HepG2 (cell line): ENCODE results near the gene PLPPR2. TPM values are rescaled to one million over a fixed set of nuclear protein-coding genes. Genes with fewer than 3 reads are reported as not detected.

Experiments
- ARID2 ChIP-seq: sonication (generic); formaldehyde crosslinking; IDR thresholded peaks from 2 replicates; pipeline ENCODE4 v1.8.1; 2022; ENCODE audit warnings: mild to moderate bottlenecking, missing genetic modification reagents, borderline replicate concordance
- ATAD3A ChIP-seq: sonication (generic); formaldehyde crosslinking; IDR thresholded peaks from 2 replicates; pipeline ENCODE4 v1.4.0; 2020; ENCODE audit warnings: missing genetic modification reagents
- GABPB1 ChIP-seq: IDR thresholded peaks from 2 replicates; pipeline ENCODE4 v1.6.1; 2016; ENCODE audit warnings: mild to moderate bottlenecking, missing genetic modification reagents, moderate library complexity, missing compliant biosample characterization
- GPBP1L1 ChIP-seq: sonication (generic); formaldehyde crosslinking; IDR thresholded peaks from 2 replicates; pipeline ENCODE4 v1.5.0; 2020; ENCODE audit warnings: mild to moderate bottlenecking, missing genetic modification reagents
- MAF1 ChIP-seq: sonication (generic); formaldehyde crosslinking; IDR thresholded peaks from 2 replicates; pipeline ENCODE4 v1.5.0; 2020; ENCODE audit warnings: missing genetic modification reagents, borderline replicate concordance
- NFIB ChIP-seq: sonication (generic); formaldehyde crosslinking; IDR thresholded peaks from 2 replicates; pipeline ENCODE4 v1.9.0; 2021; ENCODE audit warnings: missing genetic modification reagents, mild to moderate bottlenecking, borderline replicate concordance
- REL ChIP-seq: sonication (generic); formaldehyde crosslinking; conservative IDR thresholded peaks from 2 replicates; pipeline ENCODE4 v1.8.0; 2022; ENCODE audit warnings: mild to moderate bottlenecking, missing genetic modification reagents, moderate library complexity
- REST ChIP-seq, 2 experiments: IDR thresholded peaks; 2 replicates each; pipeline ENCODE4 v1.6.1; 2011 to 2012; ENCODE audit warnings: low read length in 2 of 2, borderline replicate concordance in 1 of 2, low read depth in 1 of 2, mild to moderate bottlenecking in 1 of 2, moderate library complexity in 1 of 2
- SP1 ChIP-seq, 2 experiments: fragments of 450-650 bp in 1 of 2; sonication (generic) in 1 of 2; formaldehyde crosslinking in 1 of 2; IDR thresholded peaks; 2 replicates each; pipeline versions ENCODE4 v1.4.0 to v1.6.1; 2016 to 2020; ENCODE audit warnings: missing genetic modification reagents in 1 of 2
- TCF7 ChIP-seq: sonication (generic); IDR thresholded peaks from 2 replicates; pipeline ENCODE4 v1.6.1; 2016; ENCODE audit warnings: antibody characterized with exemption, low read depth
- THYN1 ChIP-seq: sonication (generic); formaldehyde crosslinking; IDR thresholded peaks from 2 replicates; pipeline ENCODE4 v1.8.1; 2023; ENCODE audit warnings: low read depth, mild to moderate bottlenecking, moderate library complexity, missing genetic modification reagents, borderline replicate concordance
- ZFP37 ChIP-seq: sonication (generic); formaldehyde crosslinking; IDR thresholded peaks from 2 replicates; pipeline ENCODE4 v1.4.0; 2020; ENCODE audit warnings: missing genetic modification reagents, borderline replicate concordance
- ZNF17 ChIP-seq: sonication (generic); formaldehyde crosslinking; IDR thresholded peaks from 2 replicates; pipeline ENCODE4 v1.5.0; 2020; ENCODE audit warnings: mild to moderate bottlenecking, missing genetic modification reagents
- ZNF354B ChIP-seq: sonication (generic); formaldehyde crosslinking; IDR thresholded peaks from 2 replicates; pipeline ENCODE4 v1.8.0; 2022; ENCODE audit warnings: mild to moderate bottlenecking, missing genetic modification reagents
- ZNF484 ChIP-seq: sonication (generic); formaldehyde crosslinking; IDR thresholded peaks from 2 replicates; pipeline ENCODE4 v1.5.1; 2020; ENCODE audit warnings: mild to moderate bottlenecking, low read depth, missing genetic modification reagents, borderline replicate concordance
- ZNF782 ChIP-seq: sonication (generic); formaldehyde crosslinking; IDR thresholded peaks from 2 replicates; pipeline ENCODE4 v1.4.0; 2020; ENCODE audit warnings: missing genetic modification reagents, mild to moderate bottlenecking, borderline replicate concordance
- polyA plus RNA-seq, 8 experiments: library from polyadenylated mRNA; depleted of rRNA in 3 of 8; stranded (reverse) in 7 of 8; unstranded in 1 of 8; fragments of >200 nt; fragmentation: Illumina TruSeq in 4 of 8; extraction: Trizol in 4 of 8; gene quantifications; 2 replicates each; pipeline versions ENCODE4 v1.2.1 to v1.2.3, GENCODE V29; 2011 to 2016; ENCODE audit warnings: low read depth in 4 of 8, missing spikeins in 1 of 8, mixed read lengths in 1 of 8; ENCODE audit not compliant: insufficient read depth in 1 of 8
- total RNA-seq, 5 experiments: library from RNA; depleted of rRNA; stranded (reverse); fragments of >200 nt; fragmentation: Illumina TruSeq; extraction: Trizol; gene quantifications; 2 replicates each; pipeline ENCODE4 v1.2.3, GENCODE V29; 2016; ENCODE audit warnings: low read depth in 1 of 5
- TF ChIP-seq, protein P1 (sequence below): sonication (generic); formaldehyde crosslinking; conservative IDR thresholded peaks from 2 replicates; pipeline ENCODE4 v1.8.1; 2023; ENCODE audit warnings: missing genetic modification reagents
- TF ChIP-seq, protein P2 (sequence below): sonication (generic); formaldehyde crosslinking; IDR thresholded peaks from 2 replicates; pipeline ENCODE4 v1.8.1; 2023; ENCODE audit warnings: mild to moderate bottlenecking, inconsistent platforms, moderate library complexity, missing genetic modification reagents, borderline replicate concordance
- TF ChIP-seq, protein P3 (sequence below): sonication (generic); formaldehyde crosslinking; IDR thresholded peaks from 2 replicates; pipeline ENCODE4 v1.4.0; 2020; ENCODE audit warnings: missing genetic modification reagents

Gene PLPPR2
- total and polyA plus RNA-seq, 2 of the 13 experiments (the other 11 are each of a cell fraction or from before 2014, with no cell fraction given) = 1.5 to 2.1 TPM

DNA sequence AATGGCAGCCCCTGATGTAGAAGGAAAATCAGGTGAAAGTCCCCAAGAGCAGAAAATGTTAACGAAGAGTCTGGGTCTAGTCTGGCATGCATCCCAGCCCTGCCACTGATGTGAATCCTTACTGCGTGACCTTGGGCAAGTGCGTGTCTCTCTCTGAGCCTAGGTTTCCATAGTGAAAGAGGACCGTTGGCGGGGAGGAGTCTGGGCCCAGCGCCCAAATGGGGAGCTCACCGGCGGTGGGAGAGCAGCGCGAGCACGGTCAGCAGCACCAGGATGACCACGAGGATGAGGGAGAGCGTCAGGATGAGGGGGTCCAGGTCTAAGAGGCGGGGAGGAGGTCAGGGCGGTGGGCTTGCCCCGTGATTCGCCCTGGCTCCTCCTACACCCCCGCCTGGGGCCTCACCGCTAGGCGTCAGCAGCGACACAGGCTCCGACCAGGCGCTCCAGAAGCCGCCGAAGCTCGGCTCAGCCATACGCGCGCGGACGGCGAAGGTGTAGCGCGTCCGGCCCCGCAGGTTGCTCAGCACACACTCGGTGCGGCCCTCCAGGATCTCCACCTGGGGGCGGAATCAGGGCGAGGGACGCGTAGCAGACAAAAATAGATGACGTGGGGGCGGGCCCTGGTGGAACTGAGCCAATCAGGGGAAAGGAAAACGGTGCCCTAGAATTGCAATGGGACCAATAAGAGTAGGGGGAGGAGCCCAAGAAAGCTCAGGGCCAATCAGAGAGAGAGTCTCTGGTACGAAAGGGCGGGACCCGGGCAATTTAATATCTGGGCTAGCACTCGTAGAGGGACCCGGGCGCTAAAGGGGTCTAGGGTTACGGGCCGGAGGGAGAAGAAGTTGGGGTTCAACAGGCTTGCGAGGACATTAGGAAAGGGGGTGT is 25.7 kb downstream of the PLPPR2 start (continued):
- TF ChIP-seq, protein P1, sequence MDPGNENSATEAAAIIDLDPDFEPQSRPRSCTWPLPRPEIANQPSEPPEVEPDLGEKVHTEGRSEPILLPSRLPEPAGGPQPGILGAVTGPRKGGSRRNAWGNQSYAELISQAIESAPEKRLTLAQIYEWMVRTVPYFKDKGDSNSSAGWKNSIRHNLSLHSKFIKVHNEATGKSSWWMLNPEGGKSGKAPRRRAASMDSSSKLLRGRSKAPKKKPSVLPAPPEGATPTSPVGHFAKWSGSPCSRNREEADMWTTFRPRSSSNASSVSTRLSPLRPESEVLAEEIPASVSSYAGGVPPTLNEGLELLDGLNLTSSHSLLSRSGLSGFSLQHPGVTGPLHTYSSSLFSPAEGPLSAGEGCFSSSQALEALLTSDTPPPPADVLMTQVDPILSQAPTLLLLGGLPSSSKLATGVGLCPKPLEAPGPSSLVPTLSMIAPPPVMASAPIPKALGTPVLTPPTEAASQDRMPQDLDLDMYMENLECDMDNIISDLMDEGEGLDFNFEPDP (CRISPR knock-in tag) = no peak
- TF ChIP-seq THYN1 (CRISPR knock-in tag) (no peak), ARID2 (CRISPR knock-in tag) (peak; percentile 75; the same call in 1 of the 2 replicates), ZNF17 (CRISPR knock-in tag) (no peak), ZNF782 (peak; percentile 79; the same call in 1 of the 2 replicates), ZNF354B (no peak), ZNF484 (CRISPR knock-in tag) (no peak), NFIB (CRISPR knock-in tag) (no peak), GPBP1L1 (CRISPR knock-in tag) (no peak), REST (IDR thresholded peaks at IDR 0.05; ENCODE audit: borderline replicate concordance in 1 of 2, low read depth in 1 of 2, low read length in 2 of 2) (peak in 1 of 2 experiments; percentile 18; a peak in 1 of 4 replicates), ZFP37 (CRISPR knock-in tag) (no peak), ATAD3A (no peak), GABPB1 (CRISPR knock-in tag) (peak; percentile 83), SP1 (IDR thresholded peaks at IDR 0.05) (no peak), SP1 (CRISPR knock-in tag; IDR thresholded peaks at IDR 0.05) (peak; percentile 82), MAF1 (CRISPR knock-in tag) (no peak), REL (CRISPR knock-in tag) (peak; percentile 45; the same call in 1 of the 2 replicates), TCF7 (no peak)
- TF ChIP-seq, protein P2, sequence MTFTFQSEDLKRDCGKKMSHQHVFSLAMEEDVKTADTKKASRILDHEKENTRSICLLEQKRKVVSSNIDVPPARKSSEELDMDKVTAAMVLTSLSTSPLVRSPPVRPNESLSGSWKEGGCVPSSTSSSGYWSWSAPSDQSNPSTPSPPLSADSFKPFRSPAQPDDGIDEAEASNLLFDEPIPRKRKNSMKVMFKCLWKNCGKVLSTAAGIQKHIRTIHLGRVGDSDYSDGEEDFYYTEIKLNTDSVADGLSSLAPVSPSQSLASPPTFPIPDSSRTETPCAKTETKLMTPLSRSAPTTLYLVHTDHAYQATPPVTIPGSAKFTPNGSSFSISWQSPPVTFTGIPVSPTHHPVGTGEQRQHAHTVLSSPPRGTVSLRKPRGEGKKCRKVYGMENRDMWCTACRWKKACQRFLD (CRISPR knock-in tag) = 0 out of 2 replicates have a peak, but pooled peaks have one; percentile 13
- TF ChIP-seq, protein P3, sequence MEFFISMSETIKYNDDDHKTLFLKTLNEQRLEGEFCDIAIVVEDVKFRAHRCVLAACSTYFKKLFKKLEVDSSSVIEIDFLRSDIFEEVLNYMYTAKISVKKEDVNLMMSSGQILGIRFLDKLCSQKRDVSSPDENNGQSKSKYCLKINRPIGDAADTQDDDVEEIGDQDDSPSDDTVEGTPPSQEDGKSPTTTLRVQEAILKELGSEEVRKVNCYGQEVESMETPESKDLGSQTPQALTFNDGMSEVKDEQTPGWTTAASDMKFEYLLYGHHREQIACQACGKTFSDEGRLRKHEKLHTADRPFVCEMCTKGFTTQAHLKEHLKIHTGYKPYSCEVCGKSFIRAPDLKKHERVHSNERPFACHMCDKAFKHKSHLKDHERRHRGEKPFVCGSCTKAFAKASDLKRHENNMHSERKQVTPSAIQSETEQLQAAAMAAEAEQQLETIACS (CRISPR knock-in tag) = no peak
